CD4-positive, alpha-beta T cell treated with Interleukin-4 for 1 hour (primary cell): ENCODE results near the gene CHERP.
A peak's percentile ranks its signal among the peaks of the same experiment; 100 is the strongest.

Source experiments
- DNase-seq, 2 donors: peaks; one replicate each; pipeline ENCODE4 v3.0.0-alpha.2; 2020 to 2022

CHERP gene

GRCh38 chr19:16542045-16542909 lies at the start of gene CHERP:
CHERP (minus strand) TSS chr19:16542437; CDS start chr19:16542378, 59 bp downstream.
- peak; percentile 94 to 95 for DNase-seq

GRCh38 chr19:16590876-16591802 lies 48.9 kb upstream of the CHERP start:
- DNase-seq, result no peak

- no peak for DNase-seq
Measured at GRCh38 chr19:16589917-16590316, 47.7 kb upstream of the CHERP start.

GRCh38 chr19:16588824-16589577 lies 46.8 kb upstream of the CHERP start:
- no peak for DNase-seq

GRCh38 chr19:16587833-16588823 lies 45.9 kb upstream of the CHERP start:
- DNase-seq, result peak; percentile 72 to 85

- DNase-seq, result peak; percentile 45 to 73
Measured at GRCh38 chr19:16586991-16587832, 45.0 kb upstream of the CHERP start.

- no peak for DNase-seq
Measured at GRCh38 chr19:16586477-16586871, 44.2 kb upstream of the CHERP start.

GRCh38 chr19:16585808-16586476 lies 43.7 kb upstream of the CHERP start:
- DNase-seq, result peak; percentile 49 to 76

- no peak for DNase-seq
Measured at GRCh38 chr19:16585094-16585801, 43.0 kb upstream of the CHERP start.

- peak; percentile 95 to 96 for DNase-seq
Measured at GRCh38 chr19:16584248-16585093, 42.2 kb upstream of the CHERP start.

GRCh38 chr19:16582486-16583261 lies 40.4 kb upstream of the CHERP start:
- no peak for DNase-seq

GRCh38 chr19:16581971-16582343 lies 39.7 kb upstream of the CHERP start:
- DNase-seq, result no peak

GRCh38 chr19:16581145-16581970 lies 39.1 kb upstream of the CHERP start:
- DNase-seq, result no peak

GRCh38 chr19:16579381-16579780 lies 37.1 kb upstream of the CHERP start:
- DNase-seq, result no peak

- DNase-seq, result no peak
Measured at GRCh38 chr19:16577531-16577985, 35.3 kb upstream of the CHERP start.
